Spleen (tissue), 7 donors: Measurements from ENCODE around the gene ATP2B1.

ENCODE experiments used
- CTCF ChIP-seq, 11 experiments: fragments of 200-600 bp in 7 of 11; fragments of 450-650 bp in 4 of 11; sonication (generic) in 4 of 11; IDR thresholded peaks in 8 of 11; conservative IDR thresholded peaks in 3 of 11; 1 replicate in 7 of 11; 2 replicates in 4 of 11; pipeline versions ENCODE4 v1.4.0 to v1.8.0; 2016 to 2021; ENCODE audit warnings: antibody characterized with exemption in 11 of 11, inconsistent platforms in 4 of 11, mild to moderate bottlenecking in 1 of 11
- POLR2AphosphoS5 ChIP-seq, 3 donors: sonication (generic); formaldehyde crosslinking; IDR thresholded peaks; one replicate each; pipeline ENCODE4 v1.5.1; 2017; ENCODE audit warnings: antibody characterized with exemption in 3 of 3
- donor health status: DM: no; HTN: no; CAD: no; lungs with moderate emphysema.
- donor health status: DM: no; HTN: no; CAD: no.
- donor health status: DM: no; HTN: no; CAD: no.

- TF ChIP-seq CTCF (IDR thresholded peaks at IDR 0.05 in 8 of 11, conservative IDR thresholded peaks at IDR 0.05 in 3 of 11) (no peak), POLR2AphosphoS5 (IDR thresholded peaks at IDR 0.05) (no peak)
Measured at GRCh38 chr12:89622115-89622514, 86.5 kb downstream of the ATP2B1 start.
